Measurements from ENCODE around the gene CACNA2D2. TPM values are rescaled to one million over a fixed set of nuclear protein-coding genes. Genes with fewer than 3 reads are reported as not detected.
A peak's percentile ranks its signal among the peaks of the same experiment; 100 is the strongest.

Gene CACNA2D2
- total RNA-seq, 1 donor from 2014 or later, result not detected

DNA sequence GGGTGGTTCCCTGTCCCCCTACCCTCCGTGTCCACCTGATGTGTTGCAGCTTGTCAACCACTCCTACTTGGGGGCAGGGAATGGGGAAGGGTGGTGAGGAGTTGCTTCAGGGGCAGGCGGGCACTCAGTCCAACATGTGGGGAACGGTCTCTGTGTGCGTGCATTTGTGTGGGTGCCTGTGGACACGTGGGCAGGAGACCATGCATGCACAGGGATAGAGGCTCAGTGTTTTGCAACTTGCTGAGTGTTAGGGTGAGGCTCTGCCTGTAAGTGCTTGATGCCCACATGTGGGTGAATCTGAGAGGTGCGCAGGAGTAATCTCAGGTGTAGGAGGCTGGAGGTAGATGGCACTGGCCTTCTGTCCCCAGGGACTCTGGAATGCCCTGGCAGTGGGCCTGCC lies 119.7 kb downstream of the CACNA2D2 start:
- no peak for FAIRE-seq
- Histone ChIP-seq H3K36me3 (ENCODE audit: control insufficient read depth, insufficient read depth, low read length) (no peaks in the 10 kb centered on the region), H3K27me3 (ENCODE audit: control insufficient read depth, insufficient read depth, low read length) (peaks cover 5% of the 10 kb centered on the region), H3K4me3 (ENCODE audit: low read depth, low read length) (no peak overlapping the region)
- TF ChIP-seq, protein P1, sequence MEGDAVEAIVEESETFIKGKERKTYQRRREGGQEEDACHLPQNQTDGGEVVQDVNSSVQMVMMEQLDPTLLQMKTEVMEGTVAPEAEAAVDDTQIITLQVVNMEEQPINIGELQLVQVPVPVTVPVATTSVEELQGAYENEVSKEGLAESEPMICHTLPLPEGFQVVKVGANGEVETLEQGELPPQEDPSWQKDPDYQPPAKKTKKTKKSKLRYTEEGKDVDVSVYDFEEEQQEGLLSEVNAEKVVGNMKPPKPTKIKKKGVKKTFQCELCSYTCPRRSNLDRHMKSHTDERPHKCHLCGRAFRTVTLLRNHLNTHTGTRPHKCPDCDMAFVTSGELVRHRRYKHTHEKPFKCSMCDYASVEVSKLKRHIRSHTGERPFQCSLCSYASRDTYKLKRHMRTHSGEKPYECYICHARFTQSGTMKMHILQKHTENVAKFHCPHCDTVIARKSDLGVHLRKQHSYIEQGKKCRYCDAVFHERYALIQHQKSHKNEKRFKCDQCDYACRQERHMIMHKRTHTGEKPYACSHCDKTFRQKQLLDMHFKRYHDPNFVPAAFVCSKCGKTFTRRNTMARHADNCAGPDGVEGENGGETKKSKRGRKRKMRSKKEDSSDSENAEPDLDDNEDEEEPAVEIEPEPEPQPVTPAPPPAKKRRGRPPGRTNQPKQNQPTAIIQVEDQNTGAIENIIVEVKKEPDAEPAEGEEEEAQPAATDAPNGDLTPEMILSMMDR (IDR thresholded peaks at IDR 0.05; ENCODE audit: insufficient read depth, low read length, severe bottlenecking), result no peak
- peak; percentile 70 for DNase-seq (ENCODE audit: low read depth)

DNA sequence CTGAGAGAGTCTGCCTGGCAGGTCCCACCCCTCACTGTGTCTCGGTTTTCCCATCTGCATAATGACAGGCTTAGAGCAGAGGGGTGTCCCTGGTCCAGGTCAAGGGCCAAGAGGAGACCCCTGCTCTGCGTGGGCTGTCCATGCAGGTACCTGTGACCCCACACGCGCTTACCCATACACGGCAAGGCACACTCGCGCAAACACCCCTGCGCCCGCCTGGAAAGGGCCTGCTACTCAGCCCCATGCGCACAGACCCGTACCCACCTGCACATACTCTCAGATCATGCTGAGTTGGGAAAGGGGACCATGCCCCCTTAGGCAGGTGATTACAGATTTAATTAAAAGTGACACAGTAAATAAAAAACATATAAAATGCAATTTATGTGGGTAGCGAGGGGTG lies 120.7 kb downstream of the CACNA2D2 start:
- Histone ChIP-seq H3K27me3 (ENCODE audit: control insufficient read depth, insufficient read depth, low read length) (peaks cover 5% of the 10 kb centered on the region), H3K36me3 (ENCODE audit: control insufficient read depth, insufficient read depth, low read length) (no peaks in the 10 kb centered on the region), H3K4me3 (ENCODE audit: low read depth, low read length) (no peak overlapping the region)
- no peak for DNase-seq (ENCODE audit: low read depth)
- TF ChIP-seq, protein P1 (IDR thresholded peaks at IDR 0.05; ENCODE audit: insufficient read depth, low read length, severe bottlenecking), result no peak
- no peak for FAIRE-seq

DNA sequence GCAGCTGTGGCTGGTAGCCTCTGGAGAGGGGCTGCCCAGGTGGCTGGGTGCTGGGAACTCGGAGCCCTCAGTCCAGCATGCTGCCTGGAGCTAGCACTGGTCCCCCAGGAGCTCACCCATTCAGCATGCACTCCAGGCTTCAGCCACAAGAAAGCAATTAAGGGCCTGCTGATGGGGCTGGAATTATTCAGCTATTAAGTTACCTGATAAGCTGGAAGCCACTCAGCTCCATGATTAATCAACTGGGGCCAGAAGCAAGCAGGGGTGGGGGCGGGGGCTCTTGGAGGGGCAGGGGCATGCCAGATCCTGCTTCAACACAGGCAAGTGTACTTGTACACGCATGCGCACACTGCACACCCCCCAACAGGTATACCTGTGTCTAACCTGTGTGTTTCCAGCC lies 122.1 kb downstream of the CACNA2D2 start:
- Histone ChIP-seq H3K4me3 (ENCODE audit: low read depth, low read length) (no peak overlapping the region), H3K36me3 (ENCODE audit: control insufficient read depth, insufficient read depth, low read length) (no peaks in the 10 kb centered on the region), H3K27me3 (ENCODE audit: control insufficient read depth, insufficient read depth, low read length) (peaks cover 4% of the 10 kb centered on the region)
- no peak for FAIRE-seq
- DNase-seq (ENCODE audit: low read depth), result peak; percentile 52
- TF ChIP-seq, protein P1 (IDR thresholded peaks at IDR 0.05; ENCODE audit: insufficient read depth, low read length, severe bottlenecking), result no peak

DNA sequence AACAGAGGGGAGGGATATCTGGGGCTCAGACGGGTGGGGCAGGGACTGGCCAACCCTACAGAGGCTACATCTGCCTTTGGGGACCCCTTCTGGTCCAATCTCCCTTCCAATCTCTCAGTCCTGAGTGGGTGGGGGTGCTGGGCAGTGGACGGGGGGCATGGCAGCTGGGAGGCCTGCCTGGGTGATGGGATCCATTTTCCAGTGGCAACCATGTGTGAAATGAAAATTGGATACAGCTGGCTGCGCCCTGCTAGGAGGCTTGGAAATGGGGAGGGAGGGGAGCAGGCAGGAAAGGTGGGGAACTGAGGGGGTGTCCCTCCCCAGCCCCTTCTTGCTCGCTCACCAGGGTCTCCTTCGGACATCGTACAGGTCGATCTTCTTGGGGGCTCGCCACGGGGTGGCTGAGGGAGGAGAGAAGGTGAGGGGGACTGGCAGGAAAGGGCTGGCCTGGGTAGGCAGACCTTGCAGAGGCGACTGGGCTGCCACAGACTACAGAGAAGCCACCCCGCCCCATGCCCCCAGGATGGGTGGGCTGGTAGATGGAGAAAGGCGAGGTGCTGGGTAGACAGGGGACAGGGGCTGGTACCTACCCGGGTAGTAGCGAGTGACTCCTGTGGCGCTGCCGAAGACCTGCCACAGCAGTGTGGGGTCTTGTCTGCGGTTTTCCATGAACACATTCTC lies 122.9 kb downstream of the CACNA2D2 start:
- Histone ChIP-seq H3K4me3 (ENCODE audit: low read depth, low read length) (no peak overlapping the region), H3K36me3 (ENCODE audit: control insufficient read depth, insufficient read depth, low read length) (no peaks in the 10 kb centered on the region), H3K27me3 (ENCODE audit: control insufficient read depth, insufficient read depth, low read length) (peaks cover 4% of the 10 kb centered on the region)
- TF ChIP-seq, protein P1 (IDR thresholded peaks at IDR 0.05; ENCODE audit: insufficient read depth, low read length, severe bottlenecking), result no peak
- DNase-seq (ENCODE audit: low read depth) (no peak), FAIRE-seq (no peak)

DNA sequence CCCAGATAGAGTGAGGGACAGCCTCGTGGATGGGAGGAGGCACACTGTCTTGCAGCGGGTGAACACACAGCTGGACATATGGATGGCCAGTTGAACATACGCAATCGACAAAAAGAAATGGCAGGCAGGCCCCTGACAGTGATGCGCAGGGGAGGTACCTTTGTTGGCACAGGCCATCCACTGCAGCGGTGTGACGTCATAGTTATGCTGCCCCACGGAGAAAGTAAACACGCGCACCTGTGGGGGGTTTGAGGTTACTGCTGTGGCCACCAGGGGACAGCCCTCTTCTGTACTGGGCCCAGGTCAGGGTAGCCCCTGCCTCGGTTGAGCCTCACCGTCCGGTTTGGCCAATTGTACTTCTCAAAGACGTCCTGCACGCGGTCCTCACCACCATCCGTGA lies 124.7 kb downstream of the CACNA2D2 start:
- DNase-seq (ENCODE audit: low read depth), result no peak
- Histone ChIP-seq H3K27me3 (ENCODE audit: control insufficient read depth, insufficient read depth, low read length) (no peaks in the 10 kb centered on the region), H3K4me3 (ENCODE audit: low read depth, low read length) (no peak overlapping the region), H3K36me3 (ENCODE audit: control insufficient read depth, insufficient read depth, low read length) (no peaks in the 10 kb centered on the region)
- TF ChIP-seq, protein P1 (IDR thresholded peaks at IDR 0.05; ENCODE audit: insufficient read depth, low read length, severe bottlenecking), result no peak
- FAIRE-seq, result peak; percentile 36

DNA sequence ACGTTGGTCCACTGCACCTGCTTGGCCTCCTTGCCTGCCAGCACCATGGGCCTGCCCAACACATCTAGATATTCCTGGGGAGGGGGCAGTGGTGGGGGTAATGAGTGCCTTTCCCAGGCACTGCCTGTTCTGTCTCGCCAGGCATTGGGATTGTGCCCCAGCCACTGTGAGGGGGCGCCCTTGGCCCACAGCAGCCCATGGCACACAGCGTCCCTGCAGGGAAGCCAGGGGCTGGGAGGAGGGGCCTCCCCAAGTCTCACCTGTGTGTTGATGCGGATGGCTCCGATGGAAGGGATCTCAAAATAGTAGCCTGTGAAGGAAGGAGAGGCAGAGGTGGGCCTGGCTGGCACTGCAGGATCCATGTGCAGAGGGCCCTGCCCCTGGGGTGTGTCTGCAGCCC lies 125.4 kb downstream of the CACNA2D2 start:
- DNase-seq (ENCODE audit: low read depth) (no peak), FAIRE-seq (no peak)
- peaks cover 1% of the 10 kb centered on the region for H3K27me3 ChIP-seq (ENCODE audit: control insufficient read depth, insufficient read depth, low read length)
- H3K4me3 ChIP-seq (ENCODE audit: low read depth, low read length), result no peak overlapping the region
- TF ChIP-seq, protein P1 (IDR thresholded peaks at IDR 0.05; ENCODE audit: insufficient read depth, low read length, severe bottlenecking), result no peak
- H3K36me3 ChIP-seq (ENCODE audit: control insufficient read depth, insufficient read depth, low read length), result no peaks in the 10 kb centered on the region
